Measurements from ENCODE around the gene COL15A1.

COL15A1 gene

GRCh38 chr9:99031994-99032393 is 88.3 kb downstream of the COL15A1 start:
- no peak overlapping the region for H3K4me3 ChIP-seq (ENCODE audit: low read depth, low read length)
- no peak for DNase-seq (ENCODE audit: low read depth, low spot score)
- in situ Hi-C loops (cut with HindIII; ENCODE audit: low sequenced_read_pairs): no loop called here
- TF ChIP-seq, protein P1, sequence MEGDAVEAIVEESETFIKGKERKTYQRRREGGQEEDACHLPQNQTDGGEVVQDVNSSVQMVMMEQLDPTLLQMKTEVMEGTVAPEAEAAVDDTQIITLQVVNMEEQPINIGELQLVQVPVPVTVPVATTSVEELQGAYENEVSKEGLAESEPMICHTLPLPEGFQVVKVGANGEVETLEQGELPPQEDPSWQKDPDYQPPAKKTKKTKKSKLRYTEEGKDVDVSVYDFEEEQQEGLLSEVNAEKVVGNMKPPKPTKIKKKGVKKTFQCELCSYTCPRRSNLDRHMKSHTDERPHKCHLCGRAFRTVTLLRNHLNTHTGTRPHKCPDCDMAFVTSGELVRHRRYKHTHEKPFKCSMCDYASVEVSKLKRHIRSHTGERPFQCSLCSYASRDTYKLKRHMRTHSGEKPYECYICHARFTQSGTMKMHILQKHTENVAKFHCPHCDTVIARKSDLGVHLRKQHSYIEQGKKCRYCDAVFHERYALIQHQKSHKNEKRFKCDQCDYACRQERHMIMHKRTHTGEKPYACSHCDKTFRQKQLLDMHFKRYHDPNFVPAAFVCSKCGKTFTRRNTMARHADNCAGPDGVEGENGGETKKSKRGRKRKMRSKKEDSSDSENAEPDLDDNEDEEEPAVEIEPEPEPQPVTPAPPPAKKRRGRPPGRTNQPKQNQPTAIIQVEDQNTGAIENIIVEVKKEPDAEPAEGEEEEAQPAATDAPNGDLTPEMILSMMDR (IDR thresholded peaks at IDR 0.05; ENCODE audit: low read depth, low read length): no peak

GRCh38 chr9:99034149-99034548 is 90.4 kb downstream of the COL15A1 start:
- in situ Hi-C loops (cut with HindIII; ENCODE audit: low sequenced_read_pairs): no loop called here
- no peak overlapping the region for H3K4me3 ChIP-seq (ENCODE audit: low read depth, low read length)
- no peak for DNase-seq (ENCODE audit: low read depth, low spot score)
- TF ChIP-seq, protein P1 (IDR thresholded peaks at IDR 0.05; ENCODE audit: low read depth, low read length): no peak

- TF ChIP-seq, protein P1 (IDR thresholded peaks at IDR 0.05; ENCODE audit: low read depth, low read length): no peak
- H3K4me3 ChIP-seq (ENCODE audit: low read depth, low read length): no peak overlapping the region
- in situ Hi-C loops (cut with HindIII; ENCODE audit: low sequenced_read_pairs): no loop called here
- no peak for DNase-seq (ENCODE audit: low read depth, low spot score)
Measured at GRCh38 chr9:99035313-99035712, 91.6 kb downstream of the COL15A1 start.

DNA sequence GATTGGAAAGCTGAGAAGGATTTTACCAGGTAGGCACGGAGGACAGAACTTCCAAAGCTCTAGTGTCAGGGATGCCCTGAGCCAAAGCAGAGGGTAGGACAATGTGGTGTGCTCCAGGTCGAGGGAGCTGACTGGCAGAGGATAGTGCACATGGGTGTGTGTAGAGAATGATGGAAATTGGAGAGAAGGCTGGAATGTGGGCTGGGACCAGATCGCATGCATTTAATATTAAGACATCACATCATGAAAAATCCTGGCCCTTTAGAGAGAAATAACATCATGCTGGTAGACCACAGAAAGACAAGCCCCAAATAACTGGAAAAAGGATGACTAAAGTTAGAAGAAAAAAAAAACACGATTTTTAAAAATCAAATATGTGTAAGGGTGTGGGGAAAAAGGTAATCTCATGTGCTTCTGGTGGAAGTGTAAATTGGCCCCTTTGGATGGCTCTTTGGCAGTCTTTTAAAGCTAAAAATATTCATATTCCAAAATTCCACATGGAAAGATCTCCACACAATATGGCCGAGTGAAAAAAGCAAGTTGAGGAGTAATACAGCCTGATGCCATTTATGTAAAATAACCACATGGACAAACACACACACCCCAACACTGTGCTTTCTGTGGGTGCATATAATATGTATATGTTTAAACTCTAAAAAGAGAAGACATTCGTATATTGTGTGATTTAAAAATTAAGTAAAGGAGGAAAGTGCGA is 94.2 kb downstream of the COL15A1 start:
- no peak for DNase-seq (ENCODE audit: low read depth, low spot score)
- TF ChIP-seq, protein P1 (IDR thresholded peaks at IDR 0.05; ENCODE audit: low read depth, low read length): no peak
- in situ Hi-C loops (cut with HindIII; ENCODE audit: low sequenced_read_pairs): no loop called here
- no peak overlapping the region for H3K4me3 ChIP-seq (ENCODE audit: low read depth, low read length)

DNA sequence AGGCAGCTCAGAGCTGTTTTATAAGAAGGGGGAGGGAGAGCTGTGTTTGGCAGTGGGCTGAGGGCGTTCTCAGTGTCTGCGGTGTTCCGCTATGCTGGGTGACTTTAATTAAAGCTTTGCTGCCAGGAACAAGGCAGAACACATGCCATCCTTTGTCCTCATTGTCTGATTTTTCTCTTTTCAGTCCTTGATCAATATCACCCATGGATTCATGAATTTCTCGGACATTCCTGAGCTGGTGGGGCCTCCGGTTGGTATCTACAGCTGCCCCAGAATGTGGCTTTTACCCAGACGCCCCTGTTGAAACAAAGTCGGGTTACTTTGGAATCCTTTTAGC is 94.7 kb downstream of the COL15A1 start:
- in situ Hi-C loops (cut with HindIII; ENCODE audit: low sequenced_read_pairs): no loop called here
- no peak for DNase-seq (ENCODE audit: low read depth, low spot score)
- TF ChIP-seq, protein P1 (IDR thresholded peaks at IDR 0.05; ENCODE audit: low read depth, low read length): no peak
- H3K4me3 ChIP-seq (ENCODE audit: low read depth, low read length): no peak overlapping the region

DNA sequence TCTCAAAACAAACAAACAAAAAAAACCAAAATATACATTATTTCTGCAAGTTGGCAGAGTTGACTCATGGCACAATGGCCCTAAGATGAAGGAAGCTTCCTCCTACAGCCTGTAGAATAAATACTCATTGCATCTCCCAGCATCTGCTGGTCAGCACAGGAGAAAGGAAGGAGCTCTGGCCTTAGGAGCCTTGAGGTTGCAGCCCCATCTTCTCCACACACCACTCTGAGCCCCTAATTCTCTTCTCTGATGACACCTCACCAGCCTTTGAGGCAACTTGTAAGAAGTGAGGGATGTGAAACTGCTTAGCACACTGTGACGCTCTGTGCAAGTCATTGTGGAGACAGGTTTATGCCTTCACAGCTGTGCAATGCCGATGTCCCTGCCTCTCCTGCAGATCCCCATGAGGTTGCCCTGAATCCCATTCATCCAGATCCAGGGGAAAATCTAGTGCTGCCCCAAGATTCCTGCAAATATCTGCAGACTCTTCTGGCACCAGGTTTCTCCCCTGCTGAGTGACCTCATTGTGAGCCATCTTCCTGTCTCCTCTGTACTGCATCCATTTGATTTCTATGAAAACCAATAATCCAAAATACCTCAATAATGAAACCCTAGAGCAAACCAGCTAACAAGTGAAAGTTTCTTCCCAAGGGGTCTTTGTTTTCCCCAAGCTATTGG is 95.9 kb downstream of the COL15A1 start:
- TF ChIP-seq, protein P1 (IDR thresholded peaks at IDR 0.05; ENCODE audit: low read depth, low read length): no peak
- no peak overlapping the region for H3K4me3 ChIP-seq (ENCODE audit: low read depth, low read length)
- DNase-seq (ENCODE audit: low read depth, low spot score): no peak
- in situ Hi-C loops (cut with HindIII; ENCODE audit: low sequenced_read_pairs): no loop called here
